Chondrocyte (in vitro differentiated cells): Measurements from ENCODE around the gene TXNRD2. TPM values are rescaled to one million over a fixed set of nuclear protein-coding genes. Genes with fewer than 3 reads are reported as not detected.

Source experiments
- DNase-seq: peaks from one replicate; pipeline ENCODE4 v3.0.0; 2021; ENCODE audit warnings: mixed read lengths, low spot score
- H3K27ac Mint-ChIP-seq: one replicate; pipeline ENCODE4 v1.8.0; 2021; ENCODE audit warnings: mild to moderate bottlenecking, moderate library complexity, mixed read lengths; ENCODE audit not compliant: unreplicated experiment
- H3K27me3 Mint-ChIP-seq: 2 replicates; pipeline ENCODE4 v1.8.0; 2021; ENCODE audit warnings: low read depth, mixed read lengths
- H3K36me3 Mint-ChIP-seq: 2 replicates; pipeline ENCODE4 v1.8.0; 2021; ENCODE audit warnings: low read depth, mixed read lengths
- H3K4me1 Mint-ChIP-seq: 2 replicates; pipeline ENCODE4 v1.8.0; 2021; ENCODE audit warnings: low read depth, mild to moderate bottlenecking, mixed read lengths
- H3K4me3 Mint-ChIP-seq: one replicate; pipeline ENCODE4 v1.8.0; 2021; ENCODE audit warnings: mild to moderate bottlenecking, moderate library complexity, mixed read lengths; ENCODE audit not compliant: unreplicated experiment
- H3K9me3 Mint-ChIP-seq: 2 replicates; pipeline ENCODE4 v1.8.0; 2021; ENCODE audit warnings: low read depth, mixed read lengths
- CTCF ChIP-seq: fragments of 200-600 bp; sonication (generic); IDR thresholded peaks from 2 replicates; pipeline ENCODE4 v1.5.0; 2021; ENCODE audit warnings: antibody characterized with exemption, mild to moderate bottlenecking, moderate library complexity
- microRNA-seq: library from miRNA; unstranded; fragments of <30 nt; microRNA quantifications from one replicate; pipeline ENCODE4 v1.2.0, GENCODE V29; 2020; ENCODE audit warnings: borderline number of aligned reads
- total RNA-seq: library from RNA; stranded (reverse); gene quantifications from 3 replicates; pipeline ENCODE4 v1.2.1, GENCODE V29; 2021

Gene TXNRD2
- total RNA-seq, 1 donor from 2014 or later, result 14.1 TPM

DNA sequence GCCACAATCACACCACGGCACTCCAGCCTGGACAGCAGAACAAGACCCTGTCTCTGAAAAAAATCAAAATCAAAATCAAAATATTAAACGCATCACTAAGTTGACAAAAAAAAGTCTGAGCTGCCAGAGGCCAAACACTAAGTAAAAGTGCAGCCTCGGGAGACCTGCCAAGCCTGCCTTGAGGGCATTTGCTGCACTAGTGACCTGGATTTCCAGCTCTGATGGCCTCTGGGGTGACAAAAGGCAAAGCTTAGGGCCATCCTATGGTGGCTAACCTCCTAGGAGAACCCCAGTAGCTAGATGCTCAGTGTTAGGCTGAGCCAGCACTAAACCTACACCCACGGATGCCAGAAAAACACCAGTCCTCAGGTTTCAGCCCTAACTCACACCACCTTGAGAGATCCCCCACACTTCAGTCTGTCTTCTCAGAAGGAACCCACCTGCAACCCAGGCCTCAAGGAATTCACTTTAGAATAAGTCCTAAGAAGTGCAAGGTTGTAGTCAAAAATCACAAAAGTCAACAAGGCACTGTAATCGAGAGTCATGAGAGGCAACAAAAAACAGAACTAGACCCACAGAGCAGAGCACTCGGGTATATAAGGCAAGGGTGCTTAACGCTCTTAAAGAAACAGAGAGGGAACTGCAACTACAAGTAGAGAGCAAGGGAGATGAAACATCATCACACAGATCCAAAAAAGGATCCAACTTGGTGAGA is 115.6 kb downstream of the TXNRD2 start:
- Mint-ChIP-seq H3K4me1 (no peaks in the 10 kb centered on the region), H3K27ac (no peak overlapping the region), H3K36me3 (no peaks in the 10 kb centered on the region), H3K27me3 (no peaks in the 10 kb centered on the region), H3K9me3 (no peaks in the 10 kb centered on the region), H3K4me3 (no peak overlapping the region)
- DNase-seq, result no peak
- no peak for TF ChIP-seq CTCF

Small RNA genes lying within 50 kb of the gene (microRNA-seq; reads per million reads assigned to microRNA genes)
- not detected for gene MIR4761

Other genes starting within 250 kb of the TXNRD2 start
- gene SEPTIN5, start 227.3 kb downstream of the TXNRD2 start, total RNA-seq, result 113 to 214 TPM (median 197 TPM) in 3 replicates
- 36.4 to 63.4 TPM (median 56.0 TPM) in 3 replicates for gene GP1BB, start 218.3 kb downstream of the TXNRD2 start, total RNA-seq
- gene TBX1, start 181.0 kb downstream of the TXNRD2 start, total RNA-seq, result 0.28 to 20.8 TPM in 2 of 3 replicates, not detected in the other
- 4.9 to 5.3 TPM (median 5.0 TPM) in 3 replicates for gene GNB1L, start 86.9 kb downstream of the TXNRD2 start, total RNA-seq
- 15.6 to 24.5 TPM (median 18.2 TPM) in 3 replicates for gene RTL10, start 86.9 kb downstream of the TXNRD2 start, total RNA-seq
- gene COMT, start within 50 bp of the TXNRD2 start, total RNA-seq, result 66.6 to 186 TPM (median 177 TPM) in 3 replicates
- 15.2 to 24.2 TPM (median 21.5 TPM) in 3 replicates for gene ARVCF, start 75.0 kb upstream of the TXNRD2 start, total RNA-seq
- gene TANGO2, start 79.3 kb upstream of the TXNRD2 start, total RNA-seq, result 21.7 to 30.4 TPM (median 30.1 TPM) in 3 replicates
- 30.2 to 38.1 TPM (median 32.5 TPM) in 3 replicates for gene DGCR8, start 138.4 kb upstream of the TXNRD2 start, total RNA-seq
- gene RANBP1, start 174.3 kb upstream of the TXNRD2 start, total RNA-seq, result 79.5 to 122 TPM (median 82.1 TPM) in 3 replicates
- gene TRMT2A, start 175.4 kb upstream of the TXNRD2 start, total RNA-seq, result 45.8 to 66.1 TPM (median 49.3 TPM) in 3 replicates
- 94.2 to 100 TPM (median 95.2 TPM) in 3 replicates for gene ZDHHC8, start 190.0 kb upstream of the TXNRD2 start, total RNA-seq
- gene CCDC188, start 209.2 kb upstream of the TXNRD2 start, total RNA-seq, result 0.36 to 5.4 TPM (median 5.3 TPM) in 3 replicates